Ureter (tissue), 1 donor: ENCODE results near the gene ADD1. TPM values are rescaled to one million over a fixed set of nuclear protein-coding genes. Genes with fewer than 3 reads are reported as not detected.

Experiments used
- DNase-seq: peaks from one replicate; pipeline ENCODE4 v3.0.0-alpha.2; 2020; ENCODE audit warnings: low spot score
- total RNA-seq: library from RNA; stranded (reverse); gene quantifications from one replicate; pipeline ENCODE4 v1.2.4, GENCODE V29; 2023
- donor health status: DM: yes; HTN: yes; CAD: no.

The ADD1 gene
- total RNA-seq, 1 donor from 2014 or later, result 416 TPM

GRCh38 chr4:2963966-2964471 lies 120.4 kb downstream of the ADD1 start:
- DNase-seq, result no peak

- no peak for DNase-seq
These were observed 121.1 kb downstream of the ADD1 start for GRCh38 chr4:2964706-2965258.

GRCh38 chr4:2965262-2965661 lies 121.6 kb downstream of the ADD1 start:
- DNase-seq, result no peak

- DNase-seq, result no peak
These were observed 124.7 kb downstream of the ADD1 start for GRCh38 chr4:2968381-2968780.

GRCh38 chr4:2971275-2971674 lies 127.6 kb downstream of the ADD1 start:
- DNase-seq, result no peak

GRCh38 chr4:2977211-2978088 lies 133.8 kb downstream of the ADD1 start:
- DNase-seq, result no peak

Other genes starting within 250 kb of the ADD1 start
- 41.0 TPM for gene TNIP2, start 87.5 kb upstream of the ADD1 start, total RNA-seq
- gene SH3BP2, start 50.8 kb upstream of the ADD1 start, total RNA-seq, result 109 TPM
- gene NOP14, start 119.6 kb downstream of the ADD1 start, total RNA-seq, result 43.0 TPM
- gene GRK4, start 119.7 kb downstream of the ADD1 start, total RNA-seq, result 4.3 TPM
- gene HTT-AS, start 230.7 kb downstream of the ADD1 start, total RNA-seq, result not detected
- gene HTT, start 230.8 kb downstream of the ADD1 start, total RNA-seq, result 109 TPM